ENCODE measurements around the gene RNF126.

Gene RNF126

GRCh38 chr19:633786-634639, 29.0 kb downstream of the RNF126 start:
- Histone ChIP-seq H3K9me3 (ENCODE audit: insufficient read depth, low read length) (no peaks in the 10 kb centered on the region), H3K36me3 (replicated peaks; ENCODE audit: low read depth, low read length) (peaks cover 7% of the 10 kb centered on the region), H3K4me2 (ENCODE audit: low read length) (peak overlapping the region; percentile 86), H4K20me1 (ENCODE audit: insufficient read depth, low read length) (no peaks in the 10 kb centered on the region), H3K27me3 (ENCODE audit: low read depth, low read length) (no peaks in the 10 kb centered on the region), H3K4me3 (ENCODE audit: low read length) (peak overlapping the region; percentile 92), H3K27ac (ENCODE audit: low read length) (no peak overlapping the region), H3K9ac (ENCODE audit: low read length) (peak overlapping the region; percentile 69), H3K79me2 (ENCODE audit: low read length) (peaks cover 40% of the 10 kb centered on the region), H3K4me1 (ENCODE audit: low read length) (peaks cover 11% of the 10 kb centered on the region), H2AFZ (ENCODE audit: low read depth, low read length) (peak overlapping the region; percentile 53; the same call in 1 of the 2 replicates)
- TF ChIP-seq CTCF (IDR thresholded peaks at IDR 0.05; ENCODE audit: low read depth, low read length) (no peak), EZH2phosphoT487 (IDR thresholded peaks at IDR 0.05; ENCODE audit: low read depth) (no peak)

GRCh38 chr19:633068-633785, 29.8 kb downstream of the RNF126 start, which contains the start of gene POLRMT:
POLRMT (minus strand) TSS chr19:633537; CDS start chr19:633512, 25 bp downstream.
- H3K79me2 ChIP-seq (ENCODE audit: low read length): peaks cover 48% of the 10 kb centered on the region
- H3K9me3 ChIP-seq (ENCODE audit: insufficient read depth, low read length): no peaks in the 10 kb centered on the region
- peaks cover 15% of the 10 kb centered on the region for H3K36me3 ChIP-seq (replicated peaks; ENCODE audit: low read depth, low read length)
- H3K4me1 ChIP-seq (ENCODE audit: low read length): peaks cover 11% of the 10 kb centered on the region
- H3K27ac ChIP-seq (ENCODE audit: low read length): peak within 1 kb of the TSS; percentile 42
- peak within 1 kb of the TSS; percentile 92 for H3K4me3 ChIP-seq (ENCODE audit: low read length)
- peak within 1 kb of the TSS; percentile 86 for H3K4me2 ChIP-seq (ENCODE audit: low read length)
- TF ChIP-seq EZH2phosphoT487 (IDR thresholded peaks at IDR 0.05; ENCODE audit: low read depth) (no peak), CTCF (IDR thresholded peaks at IDR 0.05; ENCODE audit: low read depth, low read length) (no peak)
- H3K27me3 ChIP-seq (ENCODE audit: low read depth, low read length): no peaks in the 10 kb centered on the region
- peak within 1 kb of the TSS; percentile 84 for H3K9ac ChIP-seq (ENCODE audit: low read length)
- H4K20me1 ChIP-seq (ENCODE audit: insufficient read depth, low read length): no peaks in the 10 kb centered on the region
- peak within 1 kb of the TSS; percentile 53 for H2AFZ ChIP-seq (ENCODE audit: low read depth, low read length)

- Histone ChIP-seq H2AFZ (ENCODE audit: low read depth, low read length) (peak overlapping the region; percentile 52; the same call in 1 of the 2 replicates), H3K27ac (ENCODE audit: low read length) (peak overlapping the region; percentile 42), H3K4me2 (ENCODE audit: low read length) (peak overlapping the region; percentile 75), H3K9ac (ENCODE audit: low read length) (peak overlapping the region; percentile 84), H3K27me3 (ENCODE audit: low read depth, low read length) (no peaks in the 10 kb centered on the region), H4K20me1 (ENCODE audit: insufficient read depth, low read length) (no peaks in the 10 kb centered on the region), H3K36me3 (replicated peaks; ENCODE audit: low read depth, low read length) (peaks cover 19% of the 10 kb centered on the region), H3K79me2 (ENCODE audit: low read length) (peaks cover 52% of the 10 kb centered on the region), H3K4me3 (ENCODE audit: low read length) (peak overlapping the region; percentile 92), H3K4me1 (ENCODE audit: low read length) (peaks cover 11% of the 10 kb centered on the region), H3K9me3 (ENCODE audit: insufficient read depth, low read length) (no peaks in the 10 kb centered on the region)
- TF ChIP-seq CTCF (IDR thresholded peaks at IDR 0.05; ENCODE audit: low read depth, low read length): no peak
- TF ChIP-seq EZH2phosphoT487 (IDR thresholded peaks at IDR 0.05; ENCODE audit: low read depth): no peak
These were observed 30.4 kb downstream of the RNF126 start for GRCh38 chr19:632579-633067.
